Gastrocnemius medialis (tissue), 4 donors: ENCODE measurements around the gene RMND5A. TPM values are rescaled to one million over a fixed set of nuclear protein-coding genes. Genes with fewer than 3 reads are reported as not detected.
A peak's percentile ranks its signal among the peaks of the same experiment; 100 is the strongest.

Source experiments
- ATAC-seq, 2 donors: fragments of 150-250 bp; one replicate each; pipeline ENCODE4 v1.9.1; 2016
- DNase-seq, 2 donors: peaks; one replicate each; pipeline ENCODE4 v3.0.0-alpha.2; 2019
- H3K27ac ChIP-seq, 4 donors: fragments of 200-600 bp; sonication (generic); 1 replicate in 1 of 4; 2 replicates in 3 of 4; pipeline ENCODE4 v1.5.1; 2016 to 2018; ENCODE audit warnings: mild to moderate bottlenecking in 2 of 4, moderate library complexity in 1 of 4
- H3K27me3 ChIP-seq, 3 donors: fragments of 200-600 bp; sonication (generic) in 2 of 3; 1 replicate in 1 of 3; 2 replicates in 2 of 3; pipeline versions ENCODE4 v1.5.1 to v1.6.0; 2016 to 2019; ENCODE audit warnings: mild to moderate bottlenecking in 1 of 3, moderate library complexity in 1 of 3
- H3K36me3 ChIP-seq, 2 donors: fragments of 200-600 bp; sonication (generic) in 1 of 2; one replicate each; pipeline ENCODE4 v1.5.1; 2017 to 2018
- H3K4me1 ChIP-seq, 2 donors: fragments of 200-600 bp; sonication (generic) in 1 of 2; one replicate each; pipeline ENCODE4 v1.5.1; 2016 to 2017; ENCODE audit warnings: mild to moderate bottlenecking in 2 of 2
- H3K4me3 ChIP-seq, 4 donors: fragments of 200-600 bp; sonication (generic) in 3 of 4; 1 replicate in 1 of 4; 2 replicates in 3 of 4; pipeline ENCODE4 v1.5.1; 2016 to 2019; ENCODE audit warnings: mild to moderate bottlenecking in 2 of 4
- H3K9me3 ChIP-seq, 3 donors: fragments of 200-600 bp; sonication (generic) in 2 of 3; 1 replicate in 1 of 3; 2 replicates in 2 of 3; pipeline ENCODE4 v1.5.1; 2016 to 2019
- POLR2A ChIP-seq, 2 donors: fragments of 450-650 bp; IDR thresholded peaks; one replicate each; pipeline ENCODE4 v1.6.1; 2017; ENCODE audit warnings: antibody characterized with exemption in 2 of 2, mild to moderate bottlenecking in 2 of 2, moderate library complexity in 2 of 2
- in situ Hi-C, 4 donors: fragments of 200-750 bp; cut with MboI; loops; one replicate each; pipeline versions ENCODE4 v1.15.0 to v1.8.0; 2017; ENCODE audit warnings: low sequenced_read_pairs in 4 of 4
- intact Hi-C: fragments of 100-400 bp; cut with DNase I; formaldehyde crosslinking; loops from one replicate; pipeline ENCODE4 v1.15.1; 2023; ENCODE audit warnings: low total_unique reads
- total RNA-seq, 4 donors: library from RNA; depleted of rRNA; stranded (reverse); fragments of >200 nt; gene quantifications; one replicate each; pipeline versions ENCODE4 v1.1.0 to v1.2.3, GENCODE V29; 2016
- TF ChIP-seq, protein P1 (sequence below), 5 experiments: fragments of 450-650 bp in 3 of 5; fragments of 200-600 bp in 2 of 5; sonication (generic) in 2 of 5; IDR thresholded peaks in 4 of 5; conservative IDR thresholded peaks in 1 of 5; 1 replicate in 4 of 5; 2 replicates in 1 of 5; pipeline ENCODE4 v1.5.1; 2016 to 2019; ENCODE audit warnings: antibody characterized with exemption in 5 of 5, mild to moderate bottlenecking in 3 of 5, moderate library complexity in 3 of 5

RMND5A gene
- total RNA-seq, 4 donors from 2014 or later, result 88.9 to 113 (median 102) TPM

- Histone ChIP-seq H3K27me3 (no peaks in the 10 kb centered on the region), H3K36me3 (peaks cover 5 to 27% of the 10 kb centered on the region in 2 donors), H3K9me3 (no peaks in the 10 kb centered on the region), H3K4me1 (peaks cover 19 to 26% of the 10 kb centered on the region in 2 donors), H3K4me3 (no peak overlapping the region), H3K27ac (no peak overlapping the region)
- ATAC-seq, result no peak
- intact Hi-C loops (no loop called here), in situ Hi-C loops (no loop called here)
- TF ChIP-seq POLR2A (IDR thresholded peaks at IDR 0.05), result no peak
- TF ChIP-seq, protein P1, sequence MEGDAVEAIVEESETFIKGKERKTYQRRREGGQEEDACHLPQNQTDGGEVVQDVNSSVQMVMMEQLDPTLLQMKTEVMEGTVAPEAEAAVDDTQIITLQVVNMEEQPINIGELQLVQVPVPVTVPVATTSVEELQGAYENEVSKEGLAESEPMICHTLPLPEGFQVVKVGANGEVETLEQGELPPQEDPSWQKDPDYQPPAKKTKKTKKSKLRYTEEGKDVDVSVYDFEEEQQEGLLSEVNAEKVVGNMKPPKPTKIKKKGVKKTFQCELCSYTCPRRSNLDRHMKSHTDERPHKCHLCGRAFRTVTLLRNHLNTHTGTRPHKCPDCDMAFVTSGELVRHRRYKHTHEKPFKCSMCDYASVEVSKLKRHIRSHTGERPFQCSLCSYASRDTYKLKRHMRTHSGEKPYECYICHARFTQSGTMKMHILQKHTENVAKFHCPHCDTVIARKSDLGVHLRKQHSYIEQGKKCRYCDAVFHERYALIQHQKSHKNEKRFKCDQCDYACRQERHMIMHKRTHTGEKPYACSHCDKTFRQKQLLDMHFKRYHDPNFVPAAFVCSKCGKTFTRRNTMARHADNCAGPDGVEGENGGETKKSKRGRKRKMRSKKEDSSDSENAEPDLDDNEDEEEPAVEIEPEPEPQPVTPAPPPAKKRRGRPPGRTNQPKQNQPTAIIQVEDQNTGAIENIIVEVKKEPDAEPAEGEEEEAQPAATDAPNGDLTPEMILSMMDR (IDR thresholded peaks at IDR 0.05 in 4 of 5, conservative IDR thresholded peaks at IDR 0.05 in 1 of 5), result no peak
- DNase-seq, result no peak
These were observed 33.5 kb downstream of the RMND5A start for GRCh38 chr2:86753606-86754005.

DNA sequence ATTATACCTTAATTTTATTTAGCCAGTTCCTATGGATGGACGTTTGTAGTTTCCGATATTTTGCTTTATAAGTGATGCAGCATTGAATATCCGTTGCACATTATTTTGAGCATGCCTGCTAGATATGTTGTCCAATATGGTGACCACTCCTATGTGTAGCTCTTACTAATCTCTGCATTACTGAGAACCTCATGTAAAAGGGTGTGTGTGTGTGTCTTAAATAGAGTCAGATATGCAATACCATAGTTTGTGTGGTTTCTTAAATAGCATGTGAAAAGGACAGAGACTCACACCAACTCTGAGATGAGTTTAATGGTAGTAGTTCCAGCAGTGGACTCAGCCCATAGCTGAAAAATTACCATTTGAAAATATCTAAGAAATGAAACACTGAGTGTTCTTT is 38.3 kb downstream of the RMND5A start:
- no peak for TF ChIP-seq POLR2A (IDR thresholded peaks at IDR 0.05)
- TF ChIP-seq, protein P1 (IDR thresholded peaks at IDR 0.05 in 4 of 5, conservative IDR thresholded peaks at IDR 0.05 in 1 of 5), result no peak
- H3K27me3 ChIP-seq, result no peaks in the 10 kb centered on the region
- no peak overlapping the region for H3K27ac ChIP-seq
- no peak for ATAC-seq
- peaks cover 18 to 32% of the 10 kb centered on the region in 2 donors for H3K4me1 ChIP-seq
- H3K9me3 ChIP-seq, result no peaks in the 10 kb centered on the region
- peaks cover 4 to 14% of the 10 kb centered on the region in 2 donors for H3K36me3 ChIP-seq
- intact Hi-C loops (no loop called here), in situ Hi-C loops (no loop called here)
- DNase-seq, result no peak
- H3K4me3 ChIP-seq, result no peak overlapping the region

DNA sequence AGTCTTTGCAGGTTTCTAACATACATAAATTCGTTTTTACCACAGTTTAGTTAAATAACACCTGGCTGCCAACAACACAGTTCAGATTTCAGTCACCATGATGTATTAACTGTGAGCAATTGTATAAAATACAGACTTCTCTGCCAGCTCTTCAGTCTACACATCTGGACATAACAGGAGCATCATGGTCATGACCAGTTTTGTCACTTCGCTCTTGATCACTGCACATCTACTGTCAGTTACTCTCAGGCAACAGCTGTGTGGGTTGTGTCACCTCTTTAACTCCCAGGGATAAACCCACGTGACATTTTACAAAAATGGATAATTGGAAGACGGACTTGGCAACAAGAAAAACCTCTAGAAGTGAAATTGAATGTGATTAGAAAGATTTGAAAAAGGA is 40.3 kb downstream of the RMND5A start:
- Histone ChIP-seq H3K4me1 (peaks cover 27 to 48% of the 10 kb centered on the region in 2 donors), H3K27me3 (no peaks in the 10 kb centered on the region), H3K36me3 (no peaks in the 10 kb centered on the region), H3K9me3 (no peaks in the 10 kb centered on the region), H3K4me3 (no peak overlapping the region), H3K27ac (no peak overlapping the region)
- in situ Hi-C loops, result no loop called here
- intact Hi-C loops, result no loop called here
- no peak for TF ChIP-seq POLR2A (IDR thresholded peaks at IDR 0.05)
- TF ChIP-seq, protein P1 (IDR thresholded peaks at IDR 0.05 in 4 of 5, conservative IDR thresholded peaks at IDR 0.05 in 1 of 5), result no peak
- ATAC-seq, result no peak
- no peak for DNase-seq

- ATAC-seq (peak; percentile 27 to 47), DNase-seq (no peak)
- TF ChIP-seq POLR2A (IDR thresholded peaks at IDR 0.05), result no peak
- TF ChIP-seq, protein P1 (IDR thresholded peaks at IDR 0.05 in 4 of 5, conservative IDR thresholded peaks at IDR 0.05 in 1 of 5), result peak; percentile 30 to 73 (median 52)
- in situ Hi-C loops (no loop called here), intact Hi-C loops (no loop called here)
- Histone ChIP-seq H3K27ac (no peak overlapping the region), H3K9me3 (no peaks in the 10 kb centered on the region), H3K4me1 (peaks cover 26 to 36% of the 10 kb centered on the region in 2 donors), H3K36me3 (peaks cover 0 to 15% of the 10 kb centered on the region in 2 donors), H3K4me3 (no peak overlapping the region), H3K27me3 (no peaks in the 10 kb centered on the region)
These were observed 44.7 kb downstream of the RMND5A start for GRCh38 chr2:86764661-86765309.

DNA sequence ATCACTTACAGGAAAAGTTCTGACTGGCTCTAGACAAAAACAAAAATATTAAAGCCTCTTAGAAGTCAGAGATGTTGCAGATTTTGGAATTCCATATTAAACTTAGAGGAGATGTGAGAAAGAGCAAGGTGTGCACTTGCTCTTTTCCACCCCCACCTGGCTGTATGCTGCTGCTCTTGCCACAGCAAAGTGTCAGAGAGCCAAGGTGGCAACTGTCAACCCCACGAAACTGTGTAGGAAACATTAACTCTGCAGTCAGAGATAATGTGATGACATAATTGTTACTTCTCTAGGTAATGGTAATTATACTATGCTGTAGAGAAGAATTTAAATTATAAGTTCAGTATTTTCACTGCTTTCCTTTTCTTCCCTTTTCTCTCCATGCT is 45.2 kb downstream of the RMND5A start:
- Histone ChIP-seq H3K27me3 (no peaks in the 10 kb centered on the region), H3K4me1 (peaks cover 26 to 36% of the 10 kb centered on the region in 2 donors), H3K4me3 (no peak overlapping the region), H3K36me3 (peaks cover 0 to 17% of the 10 kb centered on the region in 2 donors), H3K9me3 (no peaks in the 10 kb centered on the region), H3K27ac (no peak overlapping the region)
- TF ChIP-seq POLR2A (IDR thresholded peaks at IDR 0.05), result no peak
- TF ChIP-seq, protein P1 (IDR thresholded peaks at IDR 0.05 in 4 of 5, conservative IDR thresholded peaks at IDR 0.05 in 1 of 5), result no peak
- intact Hi-C loops (no loop called here), in situ Hi-C loops (no loop called here)
- DNase-seq (no peak), ATAC-seq (no peak)
